Neural cell (in vitro differentiated cells): ENCODE results near the gene SRRM5. TPM values are rescaled to one million over a fixed set of nuclear protein-coding genes. Genes with fewer than 3 reads are reported as not detected.

Experiments
- H2AFZ ChIP-seq: fragments of 200-600, 300-800 bp; sonication (generic), shearing (Covaris generic); 2 replicates; pipeline ENCODE4 v1.6.0; 2014; ENCODE audit warnings: low read depth, mild to moderate bottlenecking, antibody characterized with exemption, low read length, moderate library complexity
- H3F3A ChIP-seq: fragments of 200-600 bp; shearing (Covaris generic); 2 replicates; pipeline ENCODE4 v1.6.1; 2016; ENCODE audit warnings: mild to moderate bottlenecking, moderate library complexity, mixed read lengths, antibody characterized with exemption, low read length; ENCODE audit not compliant: insufficient read depth, poor library complexity, severe bottlenecking
- H3K27ac ChIP-seq: fragments of 200-600, 300-800 bp; sonication (generic), shearing (Covaris generic); 2 replicates; pipeline ENCODE4 v1.5.1; 2014; ENCODE audit warnings: mild to moderate bottlenecking, low read length, moderate library complexity
- H3K27me3 ChIP-seq: fragments of 300-800, 200-600 bp; sonication (generic), shearing (Covaris generic); 2 replicates; pipeline ENCODE4 v1.6.0; 2014; ENCODE audit warnings: mild to moderate bottlenecking, low read depth, low read length, moderate library complexity; ENCODE audit not compliant: insufficient read depth
- H3K36me3 ChIP-seq: fragments of 300-800, 200-600 bp; sonication (generic), shearing (Covaris generic); 2 replicates; pipeline ENCODE4 v1.5.1; 2014; ENCODE audit warnings: mild to moderate bottlenecking, antibody characterized with exemption, low read length, moderate library complexity; ENCODE audit not compliant: insufficient read depth
- H3K4me2 ChIP-seq: fragments of 300-800, 200-600 bp; sonication (generic), shearing (Covaris generic); 2 replicates; pipeline ENCODE4 v1.6.0; 2014; ENCODE audit warnings: mild to moderate bottlenecking, low read length
- H3K4me3 ChIP-seq: fragments of 300-800, 200-600 bp; sonication (generic), shearing (Covaris generic); 2 replicates; pipeline ENCODE4 v1.5.1; 2014; ENCODE audit warnings: mild to moderate bottlenecking, low read length, moderate library complexity
- H3K79me2 ChIP-seq: fragments of 200-600 bp; shearing (Covaris generic); replicated peaks from 2 replicates; pipeline ENCODE4 v1.6.0; 2014; ENCODE audit warnings: mild to moderate bottlenecking, low read length, moderate library complexity; ENCODE audit not compliant: insufficient read depth
- H3K9ac ChIP-seq: fragments of 300-800, 200-600 bp; sonication (generic), shearing (Covaris generic); 2 replicates; pipeline ENCODE4 v1.6.1; 2016; ENCODE audit warnings: mild to moderate bottlenecking, low read length, mixed read lengths
- H3K9me2 ChIP-seq: fragments of 200-600 bp; shearing (Covaris generic); 2 replicates; pipeline ENCODE4 v1.6.1; 2016; ENCODE audit warnings: mild to moderate bottlenecking, low read length, mixed read lengths; ENCODE audit not compliant: insufficient read depth
- H3K9me3 ChIP-seq: fragments of 200-600, 300-800 bp; sonication (generic), shearing (Covaris generic); 2 replicates; pipeline ENCODE4 v1.6.1; 2016; ENCODE audit warnings: mild to moderate bottlenecking, mixed run types, low read length, moderate library complexity, mixed read lengths
- H4K20me1 ChIP-seq: fragments of 200-600 bp; shearing (Covaris generic); 2 replicates; pipeline ENCODE4 v1.6.1; 2016; ENCODE audit warnings: mild to moderate bottlenecking, mixed run types; ENCODE audit not compliant: insufficient read depth
- CTCF ChIP-seq: fragments of 450-650 bp; IDR thresholded peaks from 2 replicates; pipeline ENCODE4 v1.5.1; 2014; ENCODE audit warnings: antibody characterized with exemption, mild to moderate bottlenecking, moderate library complexity; ENCODE audit not compliant: poor library complexity, severe bottlenecking
- EP300 ChIP-seq: fragments of 450-650 bp; conservative IDR thresholded peaks from 2 replicates; pipeline ENCODE4 v1.6.1; 2014; ENCODE audit warnings: antibody characterized with exemption, mild to moderate bottlenecking, moderate library complexity; ENCODE audit not compliant: poor library complexity, severe bottlenecking
- EZH2 ChIP-seq: fragments of 200-600, 300-800 bp; shearing (Covaris generic), sonication (generic); IDR thresholded peaks from 2 replicates; pipeline ENCODE4 v1.6.1; 2014; ENCODE audit warnings: antibody characterized with exemption, low read length, borderline replicate concordance, mild to moderate bottlenecking; ENCODE audit not compliant: insufficient read depth, poor library complexity, severe bottlenecking
- MXI1 ChIP-seq: fragments of 450-650 bp; conservative IDR thresholded peaks from 2 replicates; pipeline ENCODE4 v1.6.1; 2014; ENCODE audit warnings: antibody characterized with exemption, mild to moderate bottlenecking; ENCODE audit not compliant: poor library complexity, severe bottlenecking
- POLR2AphosphoS5 ChIP-seq: IDR thresholded peaks from 2 replicates; pipeline ENCODE4 v1.6.1; 2012
- RAD21 ChIP-seq: fragments of 450-650 bp; conservative IDR thresholded peaks from 2 replicates; pipeline ENCODE4 v1.6.1; 2014; ENCODE audit warnings: antibody characterized with exemption, mild to moderate bottlenecking, moderate library complexity
- REST ChIP-seq: IDR thresholded peaks from 2 replicates; pipeline ENCODE4 v1.6.1; 2012; ENCODE audit warnings: borderline replicate concordance
- SMC3 ChIP-seq: fragments of 450-650 bp; conservative IDR thresholded peaks from 2 replicates; pipeline ENCODE4 v1.6.1; 2014; ENCODE audit warnings: antibody characterized with exemption, mild to moderate bottlenecking, moderate library complexity; ENCODE audit not compliant: poor library complexity
- TAF1 ChIP-seq: IDR thresholded peaks from 2 replicates; pipeline ENCODE4 v1.6.1; 2012; ENCODE audit warnings: low read depth
- polyA plus RNA-seq: library from polyadenylated mRNA; depleted of rRNA; stranded (reverse); fragments of >200 nt; gene quantifications from 2 replicates; pipeline ENCODE4 v1.2.3, GENCODE V29; 2014

Gene SRRM5
- polyA plus RNA-seq, 1 donor from 2014 or later, result not detected

- TF ChIP-seq RAD21 (peak; percentile 9), EP300 (no peak), TAF1 (no peak), MXI1 (peak; percentile 28), EZH2 (no peak), POLR2AphosphoS5 (no peak), REST (peak; percentile 74)
- Histone ChIP-seq H3K9me2 (no peaks in the 10 kb centered on the region), H3K9me3 (no peaks in the 10 kb centered on the region), H2AFZ (peak overlapping the region; percentile 48), H4K20me1 (peaks cover 4% of the 10 kb centered on the region), H3K27me3 (no peaks in the 10 kb centered on the region), H3K27ac (peak overlapping the region; percentile 99), H3K9ac (peak overlapping the region; percentile 99), H3K4me3 (peak overlapping the region; percentile 99), H3K36me3 (no peaks in the 10 kb centered on the region), H3K79me2 (peaks cover 42% of the 10 kb centered on the region), H3K4me2 (peak overlapping the region; percentile 60), H3F3A (no peaks in the 10 kb centered on the region)
These were observed 16.3 kb upstream of the SRRM5 start for GRCh38 chr19:43595605-43595998.

GRCh38 chr19:43595999-43596841, 15.7 kb upstream of the SRRM5 start, which contains the start of the genes IRGQ and ZNF576:
Gene IRGQ (minus strand): TSS chr19:43596134. CDS start chr19:43595338, 796 bp downstream.
Gene ZNF576 (plus strand): TSS chr19:43596595. CDS start chr19:43597109, 514 bp downstream.
- H4K20me1 ChIP-seq, result peaks cover 4% of the 10 kb centered on the region
- H3K79me2 ChIP-seq, result peaks cover 42% of the 10 kb centered on the region
- peak within 1 kb of the TSS; percentile 95 for H3K4me2 ChIP-seq
- no peaks in the 10 kb centered on the region for H3K27me3 ChIP-seq
- H3K36me3 ChIP-seq, result no peaks in the 10 kb centered on the region
- H3K27ac ChIP-seq, result peak within 1 kb of the TSS; percentile 99
- H3K4me3 ChIP-seq, result peak within 1 kb of the TSS; percentile 99
- H3K9me3 ChIP-seq, result no peaks in the 10 kb centered on the region
- peak within 1 kb of the TSS; percentile 99 for H3K9ac ChIP-seq
- no peaks in the 10 kb centered on the region for H3K9me2 ChIP-seq
- no peaks in the 10 kb centered on the region for H3F3A ChIP-seq
- peak within 1 kb of the TSS; percentile 48 for H2AFZ ChIP-seq
- TF ChIP-seq MXI1 (peak; percentile 79), CTCF (peak; percentile 56), REST (peak; percentile 63), EP300 (peak; percentile 74), SMC3 (peak; percentile 69), POLR2AphosphoS5 (peak; percentile 93), TAF1 (peak; percentile 13), RAD21 (peak; percentile 44), EZH2 (no peak)
